HG03457 (cell line): ENCODE data around the gene USP5.

ENCODE experiments used
- ATAC-seq: cut with Tn5 transposase; IDR thresholded peaks from one replicate; pipeline ENCODE4 v1.9.1; 2021; ENCODE audit warnings: moderate number of reproducible peaks; ENCODE audit not compliant: unreplicated experiment

USP5 gene

GRCh38 chr12:6840761-6841515, 11.0 kb upstream of the USP5 start, which contains the start of gene GNB3:
Gene GNB3, plus strand, starts transcription at chr12:6840925. Its CDS starts 363 bp downstream, at chr12:6841288.
- no peak for ATAC-seq

GRCh38 chr12:6842075-6842474, 9.9 kb upstream of the USP5 start:
- ATAC-seq: no peak

GRCh38 chr12:6843118-6843902, 8.6 kb upstream of the USP5 start:
- no peak for ATAC-seq

GRCh38 chr12:6845395-6845794, 6.6 kb upstream of the USP5 start:
- no peak for ATAC-seq

GRCh38 chr12:6846316-6846869, 5.6 kb upstream of the USP5 start:
- no peak for ATAC-seq

- no peak for ATAC-seq
Measured at GRCh38 chr12:6847676-6848075, 4.3 kb upstream of the USP5 start.

GRCh38 chr12:6849427-6849826, 2.5 kb upstream of the USP5 start:
- no peak for ATAC-seq

- ATAC-seq: no peak
Measured at GRCh38 chr12:6849976-6850560, 1.9 kb upstream of the USP5 start.

GRCh38 chr12:6850796-6851152, 1.2 kb upstream of the USP5 start:
- ATAC-seq: no peak

GRCh38 chr12:6851153-6851920, 613 bp upstream of the USP5 start, which contains the start of gene CDCA3:
Gene CDCA3, minus strand, starts transcription at chr12:6851286. Its CDS starts 334 bp downstream, at chr12:6850952.
- ATAC-seq: peak; percentile 29

GRCh38 chr12:6852651-6853354, 853 bp downstream of the USP5 start:
- ATAC-seq: no peak

GRCh38 chr12:6853626-6854025, 1.7 kb downstream of the USP5 start:
- no peak for ATAC-seq

- no peak for ATAC-seq
Measured at GRCh38 chr12:6854036-6854435, 2.1 kb downstream of the USP5 start.

- ATAC-seq: no peak
Measured at GRCh38 chr12:6855322-6855721, 3.4 kb downstream of the USP5 start.

GRCh38 chr12:6858799-6859198, 6.8 kb downstream of the USP5 start:
- no peak for ATAC-seq

GRCh38 chr12:6860116-6860515, 8.2 kb downstream of the USP5 start:
- no peak for ATAC-seq

- ATAC-seq: no peak
Measured at GRCh38 chr12:6860942-6861341, 9.0 kb downstream of the USP5 start.

- no peak for ATAC-seq
Measured at GRCh38 chr12:6861391-6861790, 9.4 kb downstream of the USP5 start.

- no peak for ATAC-seq
Measured at GRCh38 chr12:6863033-6863432, 11.1 kb downstream of the USP5 start.
